Gastrocnemius medialis (tissue), 4 donors: Measurements from ENCODE around the gene PTPN4.

Source experiments
- CTCF ChIP-seq, 5 experiments: fragments of 450-650 bp in 3 of 5; fragments of 200-600 bp in 2 of 5; sonication (generic) in 2 of 5; IDR thresholded peaks in 4 of 5; conservative IDR thresholded peaks in 1 of 5; 1 replicate in 4 of 5; 2 replicates in 1 of 5; pipeline ENCODE4 v1.5.1; 2016 to 2019; ENCODE audit warnings: antibody characterized with exemption in 5 of 5, mild to moderate bottlenecking in 3 of 5, moderate library complexity in 3 of 5
- POLR2A ChIP-seq, 2 donors: fragments of 450-650 bp; IDR thresholded peaks; one replicate each; pipeline ENCODE4 v1.6.1; 2017; ENCODE audit warnings: antibody characterized with exemption in 2 of 2, mild to moderate bottlenecking in 2 of 2, moderate library complexity in 2 of 2

DNA sequence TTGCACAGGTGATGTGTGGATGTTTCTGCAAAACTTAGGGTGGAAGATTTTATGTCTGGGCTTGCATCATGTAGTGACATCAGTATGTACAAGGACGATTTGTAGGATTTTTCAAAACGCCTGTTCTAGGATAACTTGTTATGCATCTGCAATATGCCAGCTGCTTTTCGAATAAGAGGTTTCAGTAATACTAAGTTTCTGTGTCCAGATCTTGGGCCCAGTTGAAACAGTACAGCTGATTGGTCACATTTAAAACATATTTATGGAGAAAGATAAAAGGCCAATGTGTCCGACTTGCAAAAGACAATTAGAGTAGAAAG is 1.2 kb downstream of the PTPN4 start:
- TF ChIP-seq CTCF (IDR thresholded peaks at IDR 0.05 in 4 of 5, conservative IDR thresholded peaks at IDR 0.05 in 1 of 5) (no peak), POLR2A (IDR thresholded peaks at IDR 0.05) (no peak)
